Stomach smooth muscle (tissue), 2 donors: ENCODE measurements around the gene CCR9.

Experiments
- H3K27ac ChIP-seq: one replicate; pipeline ENCODE4 v1.7.0; 2013; ENCODE audit warnings: mild to moderate bottlenecking, low read length, inconsistent platforms
- H3K27me3 ChIP-seq, 2 donors: one replicate each; pipeline ENCODE4 v1.7.0; 2013; ENCODE audit warnings: low read length in 2 of 2; ENCODE audit not compliant: insufficient read depth in 2 of 2, control insufficient read depth in 1 of 2
- H3K36me3 ChIP-seq, 2 donors: one replicate each; pipeline ENCODE4 v1.7.0; 2013; ENCODE audit warnings: low read length in 2 of 2; ENCODE audit not compliant: control insufficient read depth in 2 of 2, insufficient read depth in 2 of 2
- H3K4me1 ChIP-seq: one replicate; pipeline ENCODE4 v1.7.0; 2013; ENCODE audit warnings: low read length; ENCODE audit not compliant: control insufficient read depth, insufficient read depth
- H3K4me3 ChIP-seq, 2 donors: one replicate each; pipeline ENCODE4 v1.7.0; 2013; ENCODE audit warnings: low read length in 2 of 2
- H3K9ac ChIP-seq, 2 donors: one replicate each; pipeline ENCODE4 v1.7.0; 2013; ENCODE audit warnings: low read length in 2 of 2, mild to moderate bottlenecking in 1 of 2
- H3K9me3 ChIP-seq, 2 donors: one replicate each; pipeline ENCODE4 v1.7.0; 2013; ENCODE audit warnings: low read length in 2 of 2; ENCODE audit not compliant: control insufficient read depth in 2 of 2
- donor health status: healthy.
- donor health status: Pancreatic carcinoma.

CCR9 gene

GRCh38 chr3:45937206-45938042 lies 51.1 kb downstream of the CCR9 start:
- Histone ChIP-seq H3K27me3 (no peaks in the 10 kb centered on the region), H3K27ac (no peak overlapping the region), H3K4me3 (no peak overlapping the region), H3K36me3 (peaks cover 26 to 35% of the 10 kb centered on the region in 2 donors), H3K9me3 (no peaks in the 10 kb centered on the region), H3K4me1 (peaks cover 13% of the 10 kb centered on the region), H3K9ac (no peak overlapping the region)

GRCh38 chr3:45938043-45938435 lies 51.7 kb downstream of the CCR9 start:
- H3K27ac ChIP-seq: no peak overlapping the region
- H3K9ac ChIP-seq: no peak overlapping the region
- H3K9me3 ChIP-seq: no peaks in the 10 kb centered on the region
- no peaks in the 10 kb centered on the region for H3K27me3 ChIP-seq
- H3K4me3 ChIP-seq: no peak overlapping the region
- peaks cover 23 to 35% of the 10 kb centered on the region in 2 donors for H3K36me3 ChIP-seq
- peaks cover 13% of the 10 kb centered on the region for H3K4me1 ChIP-seq

GRCh38 chr3:45938864-45939263 lies 52.5 kb downstream of the CCR9 start:
- H3K36me3 ChIP-seq: peaks cover 29 to 41% of the 10 kb centered on the region in 2 donors
- H3K4me3 ChIP-seq: no peak overlapping the region
- peaks cover 13% of the 10 kb centered on the region for H3K4me1 ChIP-seq
- no peaks in the 10 kb centered on the region for H3K27me3 ChIP-seq
- H3K9ac ChIP-seq: no peak overlapping the region
- H3K27ac ChIP-seq: no peak overlapping the region
- H3K9me3 ChIP-seq: no peaks in the 10 kb centered on the region

- no peak overlapping the region for H3K9ac ChIP-seq
- peak overlapping the region; percentile 11 for H3K27ac ChIP-seq
- no peaks in the 10 kb centered on the region for H3K27me3 ChIP-seq
- no peaks in the 10 kb centered on the region for H3K9me3 ChIP-seq
- no peak overlapping the region for H3K4me3 ChIP-seq
- peaks cover 29 to 37% of the 10 kb centered on the region in 2 donors for H3K36me3 ChIP-seq
- H3K4me1 ChIP-seq: peaks cover 13% of the 10 kb centered on the region
Observed at GRCh38 chr3:45939341-45939771, 53.0 kb downstream of the CCR9 start.

GRCh38 chr3:45940004-45940780 lies 53.8 kb downstream of the CCR9 start:
- H3K4me1 ChIP-seq: peaks cover 13% of the 10 kb centered on the region
- no peaks in the 10 kb centered on the region for H3K9me3 ChIP-seq
- H3K4me3 ChIP-seq: no peak overlapping the region
- H3K36me3 ChIP-seq: peaks cover 28 to 36% of the 10 kb centered on the region in 2 donors
- no peaks in the 10 kb centered on the region for H3K27me3 ChIP-seq
- H3K27ac ChIP-seq: no peak overlapping the region
- H3K9ac ChIP-seq: no peak overlapping the region

GRCh38 chr3:45940781-45941365 lies 54.5 kb downstream of the CCR9 start:
- Histone ChIP-seq H3K4me1 (peaks cover 13% of the 10 kb centered on the region), H3K36me3 (peaks cover 28 to 36% of the 10 kb centered on the region in 2 donors), H3K27ac (no peak overlapping the region), H3K27me3 (no peaks in the 10 kb centered on the region), H3K9me3 (no peaks in the 10 kb centered on the region), H3K9ac (no peak overlapping the region), H3K4me3 (no peak overlapping the region)

GRCh38 chr3:45942051-45942825 lies 55.9 kb downstream of the CCR9 start:
- H3K4me3 ChIP-seq: no peak overlapping the region
- no peak overlapping the region for H3K27ac ChIP-seq
- H3K4me1 ChIP-seq: peaks cover 13% of the 10 kb centered on the region
- peaks cover 30 to 40% of the 10 kb centered on the region in 2 donors for H3K36me3 ChIP-seq
- H3K27me3 ChIP-seq: no peaks in the 10 kb centered on the region
- H3K9ac ChIP-seq: no peak overlapping the region
- H3K9me3 ChIP-seq: no peaks in the 10 kb centered on the region

GRCh38 chr3:45943207-45943846 lies 57.0 kb downstream of the CCR9 start, which contains the start of gene CXCR6:
Gene CXCR6, plus strand, starts transcription at chr3:45943464. Its CDS starts 3,018 bp downstream, at chr3:45946482.
- Histone ChIP-seq H3K27me3 (no peaks in the 10 kb centered on the region), H3K4me3 (no peak within 1 kb of the TSS), H3K4me1 (peaks cover 13% of the 10 kb centered on the region), H3K9me3 (no peaks in the 10 kb centered on the region), H3K27ac (no peak within 1 kb of the TSS), H3K36me3 (peaks cover 35 to 42% of the 10 kb centered on the region in 2 donors), H3K9ac (no peak within 1 kb of the TSS)

- H3K27ac ChIP-seq: no peak overlapping the region
- H3K4me3 ChIP-seq: no peak overlapping the region
- no peaks in the 10 kb centered on the region for H3K27me3 ChIP-seq
- peaks cover 9% of the 10 kb centered on the region for H3K4me1 ChIP-seq
- H3K9me3 ChIP-seq: no peaks in the 10 kb centered on the region
- peaks cover 51 to 59% of the 10 kb centered on the region in 2 donors for H3K36me3 ChIP-seq
- no peak overlapping the region for H3K9ac ChIP-seq
Observed at GRCh38 chr3:45944830-45945620, 58.7 kb downstream of the CCR9 start.
